ENCODE data around the gene XBP1.

The XBP1 gene

GRCh38 chr22:28793976-28794584 lies 6.3 kb downstream of the XBP1 start:
- H3K4me1 ChIP-seq (ENCODE audit: insufficient read depth, low read length): peaks cover 6% of the 10 kb centered on the region
- no peaks in the 10 kb centered on the region for H3K27me3 ChIP-seq (ENCODE audit: insufficient read depth, low read length)
- H3K9me3 ChIP-seq (ENCODE audit: low read length): no peaks in the 10 kb centered on the region
- peaks cover 46% of the 10 kb centered on the region for H3K36me3 ChIP-seq (ENCODE audit: insufficient read depth, low read length)
- H3K4me3 ChIP-seq (ENCODE audit: low read length): no peak overlapping the region
- H2AFZ ChIP-seq (ENCODE audit: low read depth, low read length): no peak overlapping the region

GRCh38 chr22:28792491-28793383 lies 7.6 kb downstream of the XBP1 start:
- Histone ChIP-seq H3K4me3 (ENCODE audit: low read length) (no peak overlapping the region), H3K27me3 (ENCODE audit: insufficient read depth, low read length) (no peaks in the 10 kb centered on the region), H3K4me1 (ENCODE audit: insufficient read depth, low read length) (no peaks in the 10 kb centered on the region), H3K9me3 (ENCODE audit: low read length) (no peaks in the 10 kb centered on the region), H2AFZ (ENCODE audit: low read depth, low read length) (no peak overlapping the region), H3K36me3 (ENCODE audit: insufficient read depth, low read length) (peaks cover 48% of the 10 kb centered on the region)

- H3K36me3 ChIP-seq (ENCODE audit: insufficient read depth, low read length): peaks cover 49% of the 10 kb centered on the region
- H3K4me3 ChIP-seq (ENCODE audit: low read length): no peak overlapping the region
- no peak overlapping the region for H2AFZ ChIP-seq (ENCODE audit: low read depth, low read length)
These were observed 8.4 kb downstream of the XBP1 start for GRCh38 chr22:28791841-28792490.

GRCh38 chr22:28791124-28791523 lies 9.2 kb downstream of the XBP1 start:
- Histone ChIP-seq H3K36me3 (ENCODE audit: insufficient read depth, low read length) (peaks cover 49% of the 10 kb centered on the region), H3K27me3 (ENCODE audit: insufficient read depth, low read length) (no peaks in the 10 kb centered on the region), H3K9me3 (ENCODE audit: low read length) (no peaks in the 10 kb centered on the region), H2AFZ (ENCODE audit: low read depth, low read length) (no peak overlapping the region), H3K4me1 (ENCODE audit: insufficient read depth, low read length) (no peaks in the 10 kb centered on the region), H3K4me3 (ENCODE audit: low read length) (no peak overlapping the region)

More at GRCh38 chr22:28791841-28792490, 8.4 kb downstream of the XBP1 start:
- H3K9me3 ChIP-seq (ENCODE audit: low read length): no peaks in the 10 kb centered on the region
- no peaks in the 10 kb centered on the region for H3K27me3 ChIP-seq (ENCODE audit: insufficient read depth, low read length)
- no peaks in the 10 kb centered on the region for H3K4me1 ChIP-seq (ENCODE audit: insufficient read depth, low read length)

- Histone ChIP-seq H3K4me1 (ENCODE audit: insufficient read depth, low read length) (no peaks in the 10 kb centered on the region), H3K9me3 (ENCODE audit: low read length) (no peaks in the 10 kb centered on the region), H3K27me3 (ENCODE audit: insufficient read depth, low read length) (no peaks in the 10 kb centered on the region), H3K36me3 (ENCODE audit: insufficient read depth, low read length) (peaks cover 50% of the 10 kb centered on the region), H3K4me3 (ENCODE audit: low read length) (no peak overlapping the region), H2AFZ (ENCODE audit: low read depth, low read length) (no peak overlapping the region)
These were observed 11.8 kb downstream of the XBP1 start for GRCh38 chr22:28788601-28789000.

- Histone ChIP-seq H2AFZ (ENCODE audit: low read depth, low read length) (no peak overlapping the region), H3K27me3 (ENCODE audit: insufficient read depth, low read length) (no peaks in the 10 kb centered on the region), H3K4me1 (ENCODE audit: insufficient read depth, low read length) (no peaks in the 10 kb centered on the region), H3K36me3 (ENCODE audit: insufficient read depth, low read length) (peaks cover 78% of the 10 kb centered on the region), H3K9me3 (ENCODE audit: low read length) (no peaks in the 10 kb centered on the region), H3K4me3 (ENCODE audit: low read length) (no peak overlapping the region)
These were observed 16.3 kb downstream of the XBP1 start for GRCh38 chr22:28783786-28784671.

- H3K27me3 ChIP-seq (ENCODE audit: insufficient read depth, low read length): no peaks in the 10 kb centered on the region
- H3K36me3 ChIP-seq (ENCODE audit: insufficient read depth, low read length): peaks cover 63% of the 10 kb centered on the region
- no peak overlapping the region for H3K4me3 ChIP-seq (ENCODE audit: low read length)
- no peak overlapping the region for H2AFZ ChIP-seq (ENCODE audit: low read depth, low read length)
- H3K4me1 ChIP-seq (ENCODE audit: insufficient read depth, low read length): no peaks in the 10 kb centered on the region
- peaks cover 2% of the 10 kb centered on the region for H3K9me3 ChIP-seq (ENCODE audit: low read length)
These were observed 20.1 kb downstream of the XBP1 start for GRCh38 chr22:28780296-28780695.

- Histone ChIP-seq H3K4me3 (ENCODE audit: low read length) (no peak overlapping the region), H2AFZ (ENCODE audit: low read depth, low read length) (no peak overlapping the region), H3K36me3 (ENCODE audit: insufficient read depth, low read length) (peaks cover 61% of the 10 kb centered on the region), H3K4me1 (ENCODE audit: insufficient read depth, low read length) (no peaks in the 10 kb centered on the region), H3K27me3 (ENCODE audit: insufficient read depth, low read length) (no peaks in the 10 kb centered on the region), H3K9me3 (ENCODE audit: low read length) (peaks cover 2% of the 10 kb centered on the region)
These were observed 20.5 kb downstream of the XBP1 start for GRCh38 chr22:28779833-28780232.

GRCh38 chr22:28774378-28774777 lies 26.0 kb downstream of the XBP1 start:
- peaks cover 5% of the 10 kb centered on the region for H3K4me1 ChIP-seq (ENCODE audit: insufficient read depth, low read length)
- H3K36me3 ChIP-seq (ENCODE audit: insufficient read depth, low read length): peaks cover 28% of the 10 kb centered on the region
- H2AFZ ChIP-seq (ENCODE audit: low read depth, low read length): no peak overlapping the region
- no peaks in the 10 kb centered on the region for H3K27me3 ChIP-seq (ENCODE audit: insufficient read depth, low read length)
- H3K4me3 ChIP-seq (ENCODE audit: low read length): peak overlapping the region; percentile 85
- peaks cover 2% of the 10 kb centered on the region for H3K9me3 ChIP-seq (ENCODE audit: low read length)

- H3K4me3 ChIP-seq (ENCODE audit: low read length): peak overlapping the region; percentile 85
- H2AFZ ChIP-seq (ENCODE audit: low read depth, low read length): no peak overlapping the region
- H3K4me1 ChIP-seq (ENCODE audit: insufficient read depth, low read length): peaks cover 5% of the 10 kb centered on the region
- peaks cover 23% of the 10 kb centered on the region for H3K36me3 ChIP-seq (ENCODE audit: insufficient read depth, low read length)
- H3K9me3 ChIP-seq (ENCODE audit: low read length): peaks cover 2% of the 10 kb centered on the region
- H3K27me3 ChIP-seq (ENCODE audit: insufficient read depth, low read length): no peaks in the 10 kb centered on the region
These were observed 26.9 kb downstream of the XBP1 start for GRCh38 chr22:28773461-28773867.

GRCh38 chr22:28772633-28773460 lies 27.5 kb downstream of the XBP1 start, which contains the start of gene CCDC117:
TSS of gene CCDC117 (plus strand) at chr22:28772695. CDS start at chr22:28772850, 155 bp downstream.
- Histone ChIP-seq H3K9me3 (ENCODE audit: low read length) (peaks cover 2% of the 10 kb centered on the region), H3K27me3 (ENCODE audit: insufficient read depth, low read length) (no peaks in the 10 kb centered on the region), H3K36me3 (ENCODE audit: insufficient read depth, low read length) (peaks cover 20% of the 10 kb centered on the region), H2AFZ (ENCODE audit: low read depth, low read length) (peak within 1 kb of the TSS; percentile 80), H3K4me3 (ENCODE audit: low read length) (peak within 1 kb of the TSS; percentile 85), H3K4me1 (ENCODE audit: insufficient read depth, low read length) (peaks cover 5% of the 10 kb centered on the region)
